HepG2 (cell line): ENCODE results near the gene AUTS2. TPM values are rescaled to one million over a fixed set of nuclear protein-coding genes. Genes with fewer than 3 reads are reported as not detected.

Experiments
- ATAC-seq: fragments of 200-7000 bp; cut with Tn5 transposase; 3 replicates; pipeline ENCODE4 v1.9.1; 2020; ENCODE audit warnings: mild to moderate bottlenecking, moderate library complexity
- BruUV-seq: library from RNA; stranded (reverse); fragments of 400-500 nt; replicated peaks from 2 replicates; lab custom pipeline; 2021; lab: Mats Ljungman, UMichigan
- CTCF ChIA-PET: fragments of 300-600 bp; formaldehyde crosslinking; extraction: SDS; loops from one replicate; lab custom pipeline; 2021; ENCODE audit warnings: low total read pairs, inconsistent platforms, low intra/inter-chr PET ratio; lab: Yijun Ruan, JAX
- POLR2A ChIA-PET: fragments of 350-600 bp; sonication (Branson Sonifier 250); formaldehyde crosslinking; loops from one replicate; lab custom pipeline; 2020; ENCODE audit warnings: antibody characterized with exemption, inconsistent platforms; lab: Yijun Ruan, JAX
- DNase-seq: peaks from one replicate; pipeline ENCODE4 v3.0.0-alpha.2; 2015; ENCODE audit warnings: low spot score
- FAIRE-seq: peaks from 3 replicates; lab custom pipeline; 2011; peaks lifted over from hg19 to GRCh38; lab: Jason Lieb, UNC
- H2AFZ ChIP-seq: one replicate; pipeline ENCODE4 v1.6.1; 2011; ENCODE audit warnings: low read length, inconsistent platforms
- H3K27ac ChIP-seq: fragments of 300-600 bp; 3 replicates; pipeline ENCODE4 v1.8.0; 2011; ENCODE audit warnings: mixed run types, mild to moderate bottlenecking, mixed read lengths, low read length, inconsistent platforms; ENCODE audit not compliant: insufficient read depth; ENCODE audit errors: extremely low read length
- H3K27me3 ChIP-seq, 2 experiments: fragments of 200-600 bp in 1 of 2; 2 replicates in 1 of 2; 3 replicates in 1 of 2; pipeline versions ENCODE4 v1.6.0 to v1.8.0; 2011; ENCODE audit warnings: low read length in 2 of 2, mild to moderate bottlenecking in 2 of 2, moderate library complexity in 2 of 2, inconsistent platforms in 1 of 2; ENCODE audit not compliant: insufficient read depth in 2 of 2, control insufficient read depth in 1 of 2
- H3K36me3 ChIP-seq, 2 experiments: fragments of 200-600 bp in 1 of 2; replicated peaks in 1 of 2; 2 replicates in 1 of 2; 3 replicates in 1 of 2; pipeline versions ENCODE4 v1.5.1 to v1.8.0; 2011; ENCODE audit warnings: low read length in 2 of 2, inconsistent platforms in 1 of 2; ENCODE audit not compliant: insufficient read depth in 2 of 2, control insufficient read depth in 1 of 2
- H3K4me1 ChIP-seq: 2 replicates; pipeline ENCODE4 v1.5.1; 2012; ENCODE audit warnings: low read length, inconsistent platforms; ENCODE audit not compliant: insufficient read depth
- H3K4me2 ChIP-seq: 2 replicates; pipeline ENCODE4 v1.6.0; 2011; ENCODE audit warnings: low read depth, low read length, inconsistent platforms
- H3K4me3 ChIP-seq, 3 experiments: fragments of 200-600 bp in 1 of 3; sonication (generic), shearing (Covaris generic) in 1 of 3; replicated peaks in 1 of 3; 2 replicates each; pipeline ENCODE4 v1.5.1; 2011 to 2016; ENCODE audit warnings: low read length in 3 of 3, inconsistent platforms in 2 of 3, low read depth in 2 of 3, mild to moderate bottlenecking in 2 of 3, control low read depth in 1 of 3, mixed read lengths in 1 of 3; ENCODE audit not compliant: insufficient read depth in 1 of 3
- H3K79me2 ChIP-seq: one replicate; pipeline ENCODE4 v1.6.1; 2011; ENCODE audit warnings: low read length, inconsistent platforms; ENCODE audit not compliant: insufficient read depth
- H3K9ac ChIP-seq: 2 replicates; pipeline ENCODE4 v1.6.0; 2011; ENCODE audit warnings: mild to moderate bottlenecking, low read depth, low read length, inconsistent platforms; ENCODE audit not compliant: insufficient read depth
- H3K9me3 ChIP-seq: 2 replicates; pipeline ENCODE4 v1.5.1; 2012; ENCODE audit warnings: mild to moderate bottlenecking, low read length
- H4K20me1 ChIP-seq: 2 replicates; pipeline ENCODE4 v1.6.0; 2011; ENCODE audit warnings: inconsistent platforms, mild to moderate bottlenecking, low read length, moderate library complexity; ENCODE audit not compliant: insufficient read depth
- ATRX ChIP-seq: sonication (generic); formaldehyde crosslinking; IDR thresholded peaks from 2 replicates; pipeline ENCODE4 v1.4.0; 2020; ENCODE audit warnings: missing genetic modification reagents, borderline replicate concordance
- BRD4 ChIP-seq: sonication (generic); formaldehyde crosslinking; IDR thresholded peaks from 2 replicates; pipeline ENCODE4 v1.4.0; 2020; ENCODE audit warnings: missing genetic modification reagents
- CBX5 ChIP-seq: sonication (generic); formaldehyde crosslinking; IDR thresholded peaks from 2 replicates; pipeline ENCODE4 v1.4.0; 2020; ENCODE audit warnings: missing genetic modification reagents, borderline replicate concordance
- CHD2 ChIP-seq: IDR thresholded peaks from 2 replicates; pipeline ENCODE4 v1.6.1; 2011; ENCODE audit warnings: low read depth, low read length, improper control_type of control experiment
- LCORL ChIP-seq, 2 experiments: fragments of 450-650 bp in 1 of 2; sonication (generic) in 1 of 2; formaldehyde crosslinking in 1 of 2; IDR thresholded peaks; 2 replicates each; pipeline versions ENCODE4 v1.5.0 to v1.6.1; 2017 to 2020; ENCODE audit warnings: antibody characterized with exemption in 1 of 2, missing genetic modification reagents in 1 of 2
- RNF2 ChIP-seq: fragments of 450-650 bp; conservative IDR thresholded peaks from 2 replicates; pipeline ENCODE4 v1.6.1; 2016; ENCODE audit warnings: low read depth
- ZBTB8A ChIP-seq: sonication (generic); formaldehyde crosslinking; IDR thresholded peaks from 2 replicates; pipeline ENCODE4 v1.4.0; 2020; ENCODE audit warnings: mild to moderate bottlenecking, low read depth, missing genetic modification reagents, borderline replicate concordance
- ZNF10 ChIP-seq: sonication (generic); formaldehyde crosslinking; IDR thresholded peaks from 2 replicates; pipeline ENCODE4 v1.4.0; 2020; ENCODE audit warnings: mild to moderate bottlenecking, low read depth, missing genetic modification reagents, borderline replicate concordance
- ZNF329 ChIP-seq: sonication (generic); formaldehyde crosslinking; IDR thresholded peaks from 2 replicates; pipeline ENCODE4 v1.9.0; 2021; ENCODE audit warnings: low read depth, mild to moderate bottlenecking, missing genetic modification reagents
- ZNF337 ChIP-seq: sonication (generic); formaldehyde crosslinking; IDR thresholded peaks from 2 replicates; pipeline ENCODE4 v1.5.1; 2020; ENCODE audit warnings: missing genetic modification reagents, low read depth, mild to moderate bottlenecking, borderline replicate concordance
- ZNF761 ChIP-seq: sonication (generic); formaldehyde crosslinking; conservative IDR thresholded peaks from 2 replicates; pipeline ENCODE4 v1.4.0; 2020; ENCODE audit warnings: mild to moderate bottlenecking, missing genetic modification reagents
- ZNF776 ChIP-seq: sonication (generic); formaldehyde crosslinking; IDR thresholded peaks from 2 replicates; pipeline ENCODE4 v1.4.0; 2020; ENCODE audit warnings: mild to moderate bottlenecking, missing genetic modification reagents
- ZNF777 ChIP-seq: sonication (generic); formaldehyde crosslinking; IDR thresholded peaks from 2 replicates; pipeline ENCODE4 v1.4.0; 2020; ENCODE audit warnings: missing genetic modification reagents
- WGBS: methylation state at CpG from one replicate; pipeline ENCODE4 v1.1.6; 2017; ENCODE audit warnings: low lambda C conversion rate; 5-methylcytosine and 5-hydroxymethylcytosine counted together
- in situ Hi-C: cut with HindIII; loops from 2 replicates; pipeline ENCODE4 v1.10.0; 2017; ENCODE audit warnings: low pct_unique_long_range_greater_than_20kb; ENCODE audit not compliant: extremely low pct_ligation_motif_present
- intact Hi-C: fragments of 100-400 bp; cut with micrococcal nuclease; formaldehyde crosslinking; loops from one replicate; pipeline ENCODE4 v1.10.0; 2022; ENCODE audit not compliant: unreplicated experiment
- polyA plus RNA-seq, 8 experiments: library from polyadenylated mRNA; depleted of rRNA in 3 of 8; stranded (reverse) in 7 of 8; unstranded in 1 of 8; fragments of >200 nt; fragmentation: Illumina TruSeq in 4 of 8; extraction: Trizol in 4 of 8; gene quantifications; 2 replicates each; pipeline versions ENCODE4 v1.2.1 to v1.2.3, GENCODE V29; 2011 to 2016; ENCODE audit warnings: low read depth in 4 of 8, missing spikeins in 1 of 8, mixed read lengths in 1 of 8; ENCODE audit not compliant: insufficient read depth in 1 of 8
- total RNA-seq, 5 experiments: library from RNA; depleted of rRNA; stranded (reverse); fragments of >200 nt; fragmentation: Illumina TruSeq; extraction: Trizol; gene quantifications; 2 replicates each; pipeline ENCODE4 v1.2.3, GENCODE V29; 2016; ENCODE audit warnings: low read depth in 1 of 5
- TF ChIP-seq, protein P1 (sequence below): sonication (generic); formaldehyde crosslinking; IDR thresholded peaks from 2 replicates; pipeline ENCODE4 v1.8.1; 2022; ENCODE audit warnings: low read depth, mild to moderate bottlenecking, missing genetic modification reagents
- TF ChIP-seq, protein P2 (sequence below): sonication (generic); IDR thresholded peaks from 2 replicates; pipeline ENCODE4 v1.6.1; 2016; ENCODE audit warnings: low read depth, borderline replicate concordance

Gene AUTS2
- total and polyA plus RNA-seq, 2 of the 13 experiments (the other 11 are each of a cell fraction or from before 2014, with no cell fraction given) = 0.38 TPM; not detected in 1

GRCh38 chr7:69778138-69778537 is 179.9 kb downstream of the AUTS2 start:
- ChIA-PET CTCF (no interaction called here), POLR2A (no interaction called here)
- Histone ChIP-seq H3K9me3 (no peaks in the 10 kb centered on the region), H3K4me1 (no peaks in the 10 kb centered on the region), H4K20me1 (no peaks in the 10 kb centered on the region), H3K36me3 (no peaks in the 10 kb centered on the region), H3K9ac (no peak overlapping the region), H3K27ac (no peak overlapping the region), H3K27me3 (no peaks in the 10 kb centered on the region), H3K4me2 (no peak overlapping the region), H2AFZ (no peak overlapping the region), H3K79me2 (no peaks in the 10 kb centered on the region), H3K4me3 (no peak overlapping the region)
- intact Hi-C loops = no loop called here
- in situ Hi-C loops = no loop called here
- TF ChIP-seq ZNF777 (CRISPR knock-in tag) (no peak), ZNF10 (CRISPR knock-in tag) (no peak), ATRX (no peak), LCORL (IDR thresholded peaks at IDR 0.05) (no peak), LCORL (CRISPR knock-in tag; IDR thresholded peaks at IDR 0.05) (no peak), ZNF337 (CRISPR knock-in tag) (no peak)
- BruUV-seq = no TSS peak
- no peak for DNase-seq
- no peak for ATAC-seq
- FAIRE-seq = no peak

- Histone ChIP-seq H3K4me1 (no peaks in the 10 kb centered on the region), H3K4me3 (no peak overlapping the region), H3K9me3 (no peaks in the 10 kb centered on the region), H4K20me1 (no peaks in the 10 kb centered on the region), H2AFZ (no peak overlapping the region), H3K4me2 (no peak overlapping the region), H3K27ac (no peak overlapping the region), H3K9ac (no peak overlapping the region), H3K36me3 (no peaks in the 10 kb centered on the region), H3K79me2 (no peaks in the 10 kb centered on the region), H3K27me3 (no peaks in the 10 kb centered on the region)
- CTCF ChIA-PET = no interaction called here
- FAIRE-seq (no peak), DNase-seq (no peak), ATAC-seq (no peak)
- POLR2A ChIA-PET = no interaction called here
- intact Hi-C loops = no loop called here
- 10% methylated on average over 1 of the region's 1 CpG for WGBS
- no TSS peak for BruUV-seq
- in situ Hi-C loops = no loop called here
- TF ChIP-seq ZNF761 (CRISPR knock-in tag) = no peak
- no peak for TF ChIP-seq CHD2
- TF ChIP-seq ZNF776 (CRISPR knock-in tag) = no peak
- TF ChIP-seq ZNF329 (CRISPR knock-in tag) = no peak
- TF ChIP-seq, protein P1, sequence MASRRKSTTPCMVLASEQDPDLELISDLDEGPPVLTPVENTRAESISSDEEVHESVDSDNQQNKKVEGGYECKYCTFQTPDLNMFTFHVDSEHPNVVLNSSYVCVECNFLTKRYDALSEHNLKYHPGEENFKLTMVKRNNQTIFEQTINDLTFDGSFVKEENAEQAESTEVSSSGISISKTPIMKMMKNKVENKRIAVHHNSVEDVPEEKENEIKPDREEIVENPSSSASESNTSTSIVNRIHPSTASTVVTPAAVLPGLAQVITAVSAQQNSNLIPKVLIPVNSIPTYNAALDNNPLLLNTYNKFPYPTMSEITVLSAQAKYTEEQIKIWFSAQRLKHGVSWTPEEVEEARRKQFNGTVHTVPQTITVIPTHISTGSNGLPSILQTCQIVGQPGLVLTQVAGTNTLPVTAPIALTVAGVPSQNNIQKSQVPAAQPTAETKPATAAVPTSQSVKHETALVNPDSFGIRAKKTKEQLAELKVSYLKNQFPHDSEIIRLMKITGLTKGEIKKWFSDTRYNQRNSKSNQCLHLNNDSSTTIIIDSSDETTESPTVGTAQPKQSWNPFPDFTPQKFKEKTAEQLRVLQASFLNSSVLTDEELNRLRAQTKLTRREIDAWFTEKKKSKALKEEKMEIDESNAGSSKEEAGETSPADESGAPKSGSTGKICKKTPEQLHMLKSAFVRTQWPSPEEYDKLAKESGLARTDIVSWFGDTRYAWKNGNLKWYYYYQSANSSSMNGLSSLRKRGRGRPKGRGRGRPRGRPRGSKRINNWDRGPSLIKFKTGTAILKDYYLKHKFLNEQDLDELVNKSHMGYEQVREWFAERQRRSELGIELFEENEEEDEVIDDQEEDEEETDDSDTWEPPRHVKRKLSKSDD (CRISPR knock-in tag) = no peak
- no peak for TF ChIP-seq ZBTB8A (CRISPR knock-in tag)
- TF ChIP-seq, protein P2, sequence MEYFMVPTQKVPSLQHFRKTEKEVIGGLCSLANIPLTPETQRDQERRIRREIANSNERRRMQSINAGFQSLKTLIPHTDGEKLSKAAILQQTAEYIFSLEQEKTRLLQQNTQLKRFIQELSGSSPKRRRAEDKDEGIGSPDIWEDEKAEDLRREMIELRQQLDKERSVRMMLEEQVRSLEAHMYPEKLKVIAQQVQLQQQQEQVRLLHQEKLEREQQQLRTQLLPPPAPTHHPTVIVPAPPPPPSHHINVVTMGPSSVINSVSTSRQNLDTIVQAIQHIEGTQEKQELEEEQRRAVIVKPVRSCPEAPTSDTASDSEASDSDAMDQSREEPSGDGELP = no peak
- TF ChIP-seq CBX5 (CRISPR knock-in tag) = no peak
- no peak for TF ChIP-seq RNF2
- TF ChIP-seq BRD4 (CRISPR knock-in tag) = no peak
Observed at GRCh38 chr7:69780379-69780778, 182.1 kb downstream of the AUTS2 start.
